ACHN (cell line): ENCODE results near the gene C14orf180.

Source experiments
- DNase-seq: peaks from one replicate; pipeline ENCODE4 v3.0.0-alpha.2; 2015
- in situ Hi-C: cut with HindIII; loops from 2 replicates; pipeline ENCODE4 v1.10.0; 2017; ENCODE audit warnings: low sequenced_read_pairs, low pct_ligation_motif_present, low pct_unique_long_range_greater_than_20kb

C14orf180 gene

GRCh38 chr14:104598910-104599273 is 19.3 kb downstream of the C14orf180 start:
- no peak for DNase-seq
- in situ Hi-C loops: no loop called here

- no peak for DNase-seq
- in situ Hi-C loops: no loop called here
These were observed 19.9 kb downstream of the C14orf180 start for GRCh38 chr14:104599446-104599845.

GRCh38 chr14:104600141-104600643 is 20.6 kb downstream of the C14orf180 start:
- DNase-seq: peak; percentile 9
- in situ Hi-C loops: no loop called here

- no peak for DNase-seq
- in situ Hi-C loops: no loop called here
These were observed 21.2 kb downstream of the C14orf180 start for GRCh38 chr14:104600805-104601204.

GRCh38 chr14:104601786-104602185 is 22.2 kb downstream of the C14orf180 start:
- in situ Hi-C loops: no loop called here
- DNase-seq: no peak

GRCh38 chr14:104602315-104602932 is 22.9 kb downstream of the C14orf180 start:
- DNase-seq: no peak
- in situ Hi-C loops: no loop called here

- no peak for DNase-seq
- in situ Hi-C loops: no loop called here
These were observed 23.4 kb downstream of the C14orf180 start for GRCh38 chr14:104602933-104603325.

- DNase-seq: no peak
These were observed 24.3 kb downstream of the C14orf180 start for GRCh38 chr14:104603711-104604401.

GRCh38 chr14:104604458-104605449 is 25.2 kb downstream of the C14orf180 start, which contains the start of gene TMEM179:
Gene TMEM179 (minus strand): TSS chr14:104604772. CDS start chr14:104604741, 31 bp downstream.
- DNase-seq: peak; percentile 49
- in situ Hi-C loops: no loop called here

More at GRCh38 chr14:104603711-104604401, 24.3 kb downstream of the C14orf180 start:
- in situ Hi-C loops: no loop called here

- no peak for DNase-seq
- in situ Hi-C loops: no loop called here
These were observed 30.1 kb downstream of the C14orf180 start for GRCh38 chr14:104609666-104610065.

GRCh38 chr14:104610749-104611310 is 31.3 kb downstream of the C14orf180 start:
- in situ Hi-C loops: no loop called here
- DNase-seq: no peak

GRCh38 chr14:104611881-104612280 is 32.3 kb downstream of the C14orf180 start:
- DNase-seq: no peak
- in situ Hi-C loops: no loop called here

GRCh38 chr14:104614126-104614812 is 34.7 kb downstream of the C14orf180 start:
- in situ Hi-C loops: no loop called here
- no peak for DNase-seq

- in situ Hi-C loops: no loop called here
- DNase-seq: no peak
These were observed 45.4 kb downstream of the C14orf180 start for GRCh38 chr14:104624939-104625338.

GRCh38 chr14:104632781-104633180 is 53.2 kb downstream of the C14orf180 start:
- in situ Hi-C loops: no loop called here
- no peak for DNase-seq

GRCh38 chr14:104633276-104634137 is 53.9 kb downstream of the C14orf180 start:
- DNase-seq: no peak
- in situ Hi-C loops: no loop called here

- no peak for DNase-seq
- in situ Hi-C loops: no loop called here
These were observed 54.7 kb downstream of the C14orf180 start for GRCh38 chr14:104634138-104634760.
